DND-41 (cell line): Measurements from ENCODE around the gene MASP1.

ENCODE experiments used
- ATAC-seq: fragments of 200-7000 bp; cut with Tn5 transposase; 3 replicates; pipeline ENCODE4 v1.9.1; 2021; ENCODE audit warnings: low read depth; ENCODE audit not compliant: insufficient read depth
- DNase-seq: peaks from one replicate; pipeline ENCODE4 v3.0.0-alpha.2; 2020
- H2AFZ ChIP-seq: 2 replicates; pipeline ENCODE4 v1.6.0; 2012; ENCODE audit warnings: low read depth, low read length
- H3K27ac ChIP-seq: 2 replicates; pipeline ENCODE4 v1.5.1; 2012; ENCODE audit warnings: low read length, inconsistent platforms
- H3K27me3 ChIP-seq: fragments of 200-600 bp; sonication (generic); 2 replicates; pipeline ENCODE4 v1.6.0; 2012; ENCODE audit warnings: low read length, mild to moderate bottlenecking, inconsistent platforms; ENCODE audit not compliant: insufficient read depth, poor library complexity
- H3K36me3 ChIP-seq: 2 replicates; pipeline ENCODE4 v1.5.1; 2012; ENCODE audit warnings: low read length, inconsistent platforms; ENCODE audit not compliant: insufficient read depth
- H3K4me1 ChIP-seq: 2 replicates; pipeline ENCODE4 v1.5.1; 2012; ENCODE audit warnings: mild to moderate bottlenecking, low read length; ENCODE audit not compliant: insufficient read depth
- H3K4me2 ChIP-seq: 2 replicates; pipeline ENCODE4 v1.6.0; 2012; ENCODE audit warnings: mild to moderate bottlenecking, moderate library complexity, low read length, inconsistent platforms; ENCODE audit not compliant: insufficient read depth
- H3K4me3 ChIP-seq, 2 experiments: fragments of 200-600 bp in 1 of 2; shearing (Covaris generic) in 1 of 2; 2 replicates each; pipeline ENCODE4 v1.5.1; 2012 to 2016; ENCODE audit warnings: inconsistent platforms in 2 of 2, low read length in 2 of 2, mild to moderate bottlenecking in 2 of 2, low read depth in 1 of 2, moderate library complexity in 1 of 2
- H3K79me2 ChIP-seq: 2 replicates; pipeline ENCODE4 v1.6.0; 2012; ENCODE audit warnings: low read length, inconsistent platforms; ENCODE audit not compliant: insufficient read depth
- H3K9ac ChIP-seq: 2 replicates; pipeline ENCODE4 v1.6.0; 2012; ENCODE audit warnings: low read depth, mild to moderate bottlenecking, inconsistent platforms, low read length, moderate library complexity
- H3K9me3 ChIP-seq: 2 replicates; pipeline ENCODE4 v1.5.1; 2012; ENCODE audit warnings: low read length, moderate library complexity, mild to moderate bottlenecking, inconsistent platforms; ENCODE audit not compliant: insufficient read depth, severe bottlenecking
- H4K20me1 ChIP-seq: 2 replicates; pipeline ENCODE4 v1.6.0; 2012; ENCODE audit warnings: low read length; ENCODE audit not compliant: insufficient read depth
- EZH2 ChIP-seq: IDR thresholded peaks from 3 replicates; pipeline ENCODE4 v1.6.1; 2012; ENCODE audit warnings: borderline replicate concordance, low read depth, mild to moderate bottlenecking, moderate library complexity, low read length, inconsistent platforms; ENCODE audit not compliant: severe bottlenecking
- TF ChIP-seq, protein P1 (sequence below): IDR thresholded peaks from 2 replicates; pipeline ENCODE4 v1.5.1; 2012; ENCODE audit warnings: borderline replicate concordance, low read length, moderate library complexity, mild to moderate bottlenecking; ENCODE audit not compliant: poor library complexity, severe bottlenecking; ENCODE audit errors: extremely low read depth

The MASP1 gene

DNA sequence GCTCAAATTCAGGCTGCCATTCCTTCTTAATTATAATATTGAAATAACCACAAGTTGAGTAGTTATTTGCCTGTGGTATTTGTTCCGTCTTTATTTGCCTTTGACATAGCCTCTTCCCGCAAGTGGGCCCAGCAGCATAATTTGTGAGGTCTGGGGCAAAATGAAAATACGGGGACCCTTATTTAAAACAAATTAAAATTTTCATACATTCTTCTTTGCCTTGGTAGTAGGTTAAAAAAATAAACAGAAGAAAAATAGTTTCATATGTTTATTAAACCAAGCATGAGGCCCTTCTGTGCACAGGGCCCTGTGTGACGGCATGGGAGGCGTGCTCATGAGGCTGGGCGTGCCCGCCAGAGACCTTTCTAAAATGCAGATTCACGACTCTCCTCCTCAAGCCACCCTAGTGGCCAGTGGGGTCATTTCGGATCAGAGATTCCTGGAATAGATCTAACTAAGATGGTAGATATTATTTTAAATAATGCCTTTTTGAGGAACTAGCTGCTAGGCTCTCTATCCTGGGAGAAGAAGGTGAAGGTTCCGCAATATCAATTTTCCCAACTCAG, 35.4 kb downstream of the MASP1 start:
- no peaks in the 10 kb centered on the region for H3K36me3 ChIP-seq
- H2AFZ ChIP-seq: no peak overlapping the region
- no peak overlapping the region for H3K4me3 ChIP-seq
- TF ChIP-seq, protein P1, sequence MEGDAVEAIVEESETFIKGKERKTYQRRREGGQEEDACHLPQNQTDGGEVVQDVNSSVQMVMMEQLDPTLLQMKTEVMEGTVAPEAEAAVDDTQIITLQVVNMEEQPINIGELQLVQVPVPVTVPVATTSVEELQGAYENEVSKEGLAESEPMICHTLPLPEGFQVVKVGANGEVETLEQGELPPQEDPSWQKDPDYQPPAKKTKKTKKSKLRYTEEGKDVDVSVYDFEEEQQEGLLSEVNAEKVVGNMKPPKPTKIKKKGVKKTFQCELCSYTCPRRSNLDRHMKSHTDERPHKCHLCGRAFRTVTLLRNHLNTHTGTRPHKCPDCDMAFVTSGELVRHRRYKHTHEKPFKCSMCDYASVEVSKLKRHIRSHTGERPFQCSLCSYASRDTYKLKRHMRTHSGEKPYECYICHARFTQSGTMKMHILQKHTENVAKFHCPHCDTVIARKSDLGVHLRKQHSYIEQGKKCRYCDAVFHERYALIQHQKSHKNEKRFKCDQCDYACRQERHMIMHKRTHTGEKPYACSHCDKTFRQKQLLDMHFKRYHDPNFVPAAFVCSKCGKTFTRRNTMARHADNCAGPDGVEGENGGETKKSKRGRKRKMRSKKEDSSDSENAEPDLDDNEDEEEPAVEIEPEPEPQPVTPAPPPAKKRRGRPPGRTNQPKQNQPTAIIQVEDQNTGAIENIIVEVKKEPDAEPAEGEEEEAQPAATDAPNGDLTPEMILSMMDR: no peak
- no peak for TF ChIP-seq EZH2
- no peaks in the 10 kb centered on the region for H4K20me1 ChIP-seq
- H3K9ac ChIP-seq: no peak overlapping the region
- ATAC-seq (no peak), DNase-seq (no peak)
- no peaks in the 10 kb centered on the region for H3K4me1 ChIP-seq
- H3K27me3 ChIP-seq: peaks cover 12% of the 10 kb centered on the region
- H3K4me2 ChIP-seq: no peak overlapping the region
- no peaks in the 10 kb centered on the region for H3K79me2 ChIP-seq
- H3K9me3 ChIP-seq: no peaks in the 10 kb centered on the region
- H3K27ac ChIP-seq: no peak overlapping the region

DNA sequence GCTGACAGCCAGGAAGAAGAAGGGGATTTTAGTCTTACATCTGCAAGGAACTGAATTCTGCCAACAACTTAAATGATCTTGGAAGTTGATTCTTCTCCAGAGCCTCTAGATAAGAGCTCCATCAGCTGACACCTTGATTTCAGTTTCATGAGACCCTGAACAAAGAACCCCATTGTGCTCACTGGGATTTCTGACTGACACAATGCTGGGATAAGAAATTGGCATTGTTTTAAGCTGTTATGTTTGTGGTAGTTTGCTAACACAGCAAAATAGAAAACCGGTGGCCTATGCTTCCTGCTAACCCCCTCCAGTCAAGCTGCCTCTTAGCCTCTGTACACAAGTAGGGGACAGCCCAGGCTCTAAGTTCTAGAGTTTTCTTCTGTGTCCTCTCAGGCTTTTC, 36.2 kb downstream of the MASP1 start:
- H3K36me3 ChIP-seq: no peaks in the 10 kb centered on the region
- H4K20me1 ChIP-seq: no peaks in the 10 kb centered on the region
- no peak overlapping the region for H3K9ac ChIP-seq
- ATAC-seq (no peak), DNase-seq (no peak)
- H3K79me2 ChIP-seq: no peaks in the 10 kb centered on the region
- peaks cover 9% of the 10 kb centered on the region for H3K27me3 ChIP-seq
- H3K9me3 ChIP-seq: no peaks in the 10 kb centered on the region
- TF ChIP-seq, protein P1: no peak
- TF ChIP-seq EZH2: no peak
- no peak overlapping the region for H2AFZ ChIP-seq
- no peak overlapping the region for H3K4me3 ChIP-seq
- no peak overlapping the region for H3K27ac ChIP-seq
- H3K4me2 ChIP-seq: no peak overlapping the region
- no peaks in the 10 kb centered on the region for H3K4me1 ChIP-seq

DNA sequence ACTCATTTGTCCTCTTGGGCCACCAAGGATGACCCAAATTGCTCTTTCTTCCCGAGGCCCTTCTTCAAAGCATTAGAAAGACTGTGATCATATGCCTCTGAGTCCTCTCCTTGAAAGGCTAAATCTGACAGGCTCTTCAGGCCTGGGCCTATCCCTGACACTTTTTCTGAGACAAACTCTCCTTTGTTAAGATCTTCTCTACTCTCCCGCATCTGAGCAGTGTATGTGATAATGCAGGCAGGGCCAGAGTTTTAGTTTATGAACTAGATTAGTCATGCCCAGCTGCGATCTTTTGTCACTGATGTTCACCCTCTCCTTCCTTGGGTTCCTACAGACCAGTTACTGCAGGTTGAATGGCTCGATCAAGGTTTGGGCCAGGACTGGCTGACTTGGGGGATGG, 39.2 kb downstream of the MASP1 start:
- Histone ChIP-seq H3K9ac (no peak overlapping the region), H3K36me3 (no peaks in the 10 kb centered on the region), H3K27me3 (no peaks in the 10 kb centered on the region), H3K4me2 (no peak overlapping the region), H2AFZ (no peak overlapping the region), H3K9me3 (no peaks in the 10 kb centered on the region), H3K27ac (no peak overlapping the region), H3K4me3 (no peak overlapping the region), H3K79me2 (no peaks in the 10 kb centered on the region), H4K20me1 (no peaks in the 10 kb centered on the region), H3K4me1 (no peaks in the 10 kb centered on the region)
- DNase-seq (no peak), ATAC-seq (no peak)
- TF ChIP-seq, protein P1: no peak
- TF ChIP-seq EZH2: no peak

DNA sequence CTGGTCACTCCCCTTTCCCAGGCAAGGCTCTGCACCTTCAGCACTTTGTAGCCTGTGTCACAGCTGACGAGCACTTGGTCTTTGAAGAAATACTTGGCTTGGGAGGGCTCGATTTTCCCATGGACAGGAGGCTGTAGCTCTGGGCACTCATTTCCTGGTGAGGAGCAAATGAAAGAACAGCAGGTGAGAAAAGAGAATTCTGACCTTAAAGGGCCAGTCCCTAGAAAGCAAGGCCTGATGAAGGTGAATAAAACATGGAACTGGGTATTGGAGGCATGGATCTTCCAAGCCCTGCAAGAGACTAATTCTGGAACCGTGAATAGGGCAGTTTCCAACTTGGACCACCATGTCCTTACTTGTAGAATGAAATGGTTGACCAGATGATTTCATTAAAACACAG, 39.9 kb downstream of the MASP1 start:
- Histone ChIP-seq H3K27me3 (no peaks in the 10 kb centered on the region), H3K9ac (no peak overlapping the region), H3K4me1 (no peaks in the 10 kb centered on the region), H3K27ac (no peak overlapping the region), H4K20me1 (no peaks in the 10 kb centered on the region), H2AFZ (no peak overlapping the region), H3K9me3 (no peaks in the 10 kb centered on the region), H3K4me3 (no peak overlapping the region), H3K79me2 (no peaks in the 10 kb centered on the region), H3K4me2 (no peak overlapping the region), H3K36me3 (no peaks in the 10 kb centered on the region)
- ATAC-seq (no peak), DNase-seq (no peak)
- no peak for TF ChIP-seq EZH2
- TF ChIP-seq, protein P1: no peak
